Right lung (tissue), 5 donors: ENCODE data around the gene TMEFF2. TPM values are rescaled to one million over a fixed set of nuclear protein-coding genes. Genes with fewer than 3 reads are reported as not detected.

Experiments
- DNase-seq, 2 donors: peaks; one replicate each; pipeline ENCODE4 v3.0.0-alpha.2; 2013
- polyA plus RNA-seq, 5 donors: library from polyadenylated mRNA; unstranded; fragments of 120-200 nt; gene quantifications; one replicate each; pipeline versions ENCODE4 v1.2.1 to v1.2.3, GENCODE V29; 2013; ENCODE audit warnings: inconsistent platforms in 1 of 5, low replicate concordance in 1 of 5; ENCODE audit not compliant: insufficient read length in 5 of 5, insufficient read depth in 1 of 5

The TMEFF2 gene
- polyA plus RNA-seq, 5 donors, result 0.25 to 1.4 (median 0.72) TPM

DNA sequence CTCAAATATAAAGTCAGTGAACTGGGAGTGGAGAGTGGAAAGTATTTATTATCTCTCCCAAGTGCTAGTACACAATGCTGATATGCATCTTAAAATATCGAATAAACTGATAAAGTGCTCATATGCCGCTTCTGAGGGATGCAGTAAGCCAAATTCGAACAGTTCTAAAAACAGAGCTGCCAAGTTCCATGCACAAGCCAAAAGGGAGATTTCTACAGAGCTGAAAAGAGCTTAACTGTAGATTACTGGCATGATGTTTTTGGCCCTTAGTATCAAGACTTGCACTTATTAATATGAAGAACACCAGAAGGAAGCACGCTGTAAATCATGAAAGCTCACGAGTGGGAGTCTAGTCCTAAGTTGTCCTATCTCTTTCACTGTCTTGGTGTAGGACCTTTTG is 7.9 kb downstream of the TMEFF2 start:
- no peak for DNase-seq

DNA sequence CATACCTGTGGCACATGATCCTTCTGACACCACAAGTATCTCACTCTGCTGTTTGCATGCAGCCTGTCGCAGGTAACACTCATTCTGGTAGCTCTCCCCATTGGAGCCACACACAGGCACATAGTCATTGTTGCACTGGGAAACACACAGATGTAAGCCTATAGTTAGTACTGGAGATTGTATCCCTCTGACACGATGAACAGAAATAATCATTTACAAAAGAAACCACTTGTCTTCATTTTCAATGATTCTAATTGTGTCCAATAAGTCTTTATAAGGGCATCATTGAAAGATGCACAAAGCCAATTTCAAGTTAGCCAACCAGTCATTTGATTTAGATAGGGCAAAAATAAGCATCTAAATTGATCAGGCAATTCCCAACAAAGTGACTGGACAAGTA is 10.4 kb downstream of the TMEFF2 start:
- no peak for DNase-seq

GRCh38 chr2:192183296-192183695 is 11.4 kb downstream of the TMEFF2 start:
- no peak for DNase-seq

- no peak for DNase-seq
Observed at GRCh38 chr2:192166946-192167345, 27.8 kb downstream of the TMEFF2 start.

- DNase-seq, result no peak
Observed at GRCh38 chr2:192165842-192166241, 28.9 kb downstream of the TMEFF2 start.

GRCh38 chr2:192162392-192163042 is 32.2 kb downstream of the TMEFF2 start:
- peak; percentile 62 to 70 for DNase-seq

- DNase-seq, result no peak
Observed at GRCh38 chr2:192161656-192162290, 33.0 kb downstream of the TMEFF2 start.

GRCh38 chr2:192159736-192160135 is 35.0 kb downstream of the TMEFF2 start:
- DNase-seq, result no peak

- DNase-seq, result no peak
Observed at GRCh38 chr2:192159208-192159607, 35.5 kb downstream of the TMEFF2 start.

GRCh38 chr2:192157776-192158175 is 37.0 kb downstream of the TMEFF2 start:
- DNase-seq, result no peak

GRCh38 chr2:192155511-192156118 is 39.1 kb downstream of the TMEFF2 start:
- DNase-seq, result no peak

- DNase-seq, result no peak
Observed at GRCh38 chr2:192153561-192153960, 41.2 kb downstream of the TMEFF2 start.

GRCh38 chr2:192151853-192152252 is 42.9 kb downstream of the TMEFF2 start:
- no peak for DNase-seq

DNA sequence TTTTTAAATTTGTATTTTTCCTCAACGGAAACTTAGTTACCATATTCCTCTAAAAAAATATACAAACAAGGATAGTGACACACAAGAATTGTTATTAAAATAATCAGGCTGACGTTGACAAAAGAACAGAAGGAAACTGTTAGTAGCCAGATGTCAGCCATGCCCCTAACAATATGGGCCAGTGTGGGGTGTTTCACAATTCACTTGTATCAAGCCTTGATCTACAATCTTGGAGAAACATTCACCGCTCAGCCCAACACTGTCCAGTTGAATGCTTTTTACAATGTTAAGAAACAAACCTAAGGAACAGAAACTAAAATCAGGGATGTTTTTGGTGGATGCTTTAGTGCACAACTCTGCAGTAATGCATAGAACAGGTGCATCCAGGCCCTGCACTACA is 44.6 kb downstream of the TMEFF2 start:
- DNase-seq, result no peak

GRCh38 chr2:192148620-192149321 is 46.0 kb downstream of the TMEFF2 start:
- DNase-seq, result peak; percentile 83 to 85

DNA sequence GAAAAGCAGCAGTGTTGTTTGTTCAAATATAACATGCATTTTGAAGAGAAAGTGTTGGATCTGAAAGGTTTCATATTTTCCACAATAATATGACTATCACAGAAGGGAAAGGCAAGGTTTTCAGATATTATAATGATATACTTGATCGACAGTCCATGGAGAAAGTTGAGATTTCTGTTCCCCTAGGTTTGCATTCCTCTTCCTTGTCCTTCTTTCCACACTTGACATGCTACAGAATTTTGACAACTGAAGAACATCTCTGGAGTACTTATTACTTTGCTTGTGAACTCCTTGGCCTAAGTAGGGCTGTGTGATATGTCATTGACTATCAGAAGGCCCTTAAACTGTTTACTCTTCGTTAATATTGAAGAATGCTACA is 46.5 kb downstream of the TMEFF2 start:
- DNase-seq, result no peak

DNA sequence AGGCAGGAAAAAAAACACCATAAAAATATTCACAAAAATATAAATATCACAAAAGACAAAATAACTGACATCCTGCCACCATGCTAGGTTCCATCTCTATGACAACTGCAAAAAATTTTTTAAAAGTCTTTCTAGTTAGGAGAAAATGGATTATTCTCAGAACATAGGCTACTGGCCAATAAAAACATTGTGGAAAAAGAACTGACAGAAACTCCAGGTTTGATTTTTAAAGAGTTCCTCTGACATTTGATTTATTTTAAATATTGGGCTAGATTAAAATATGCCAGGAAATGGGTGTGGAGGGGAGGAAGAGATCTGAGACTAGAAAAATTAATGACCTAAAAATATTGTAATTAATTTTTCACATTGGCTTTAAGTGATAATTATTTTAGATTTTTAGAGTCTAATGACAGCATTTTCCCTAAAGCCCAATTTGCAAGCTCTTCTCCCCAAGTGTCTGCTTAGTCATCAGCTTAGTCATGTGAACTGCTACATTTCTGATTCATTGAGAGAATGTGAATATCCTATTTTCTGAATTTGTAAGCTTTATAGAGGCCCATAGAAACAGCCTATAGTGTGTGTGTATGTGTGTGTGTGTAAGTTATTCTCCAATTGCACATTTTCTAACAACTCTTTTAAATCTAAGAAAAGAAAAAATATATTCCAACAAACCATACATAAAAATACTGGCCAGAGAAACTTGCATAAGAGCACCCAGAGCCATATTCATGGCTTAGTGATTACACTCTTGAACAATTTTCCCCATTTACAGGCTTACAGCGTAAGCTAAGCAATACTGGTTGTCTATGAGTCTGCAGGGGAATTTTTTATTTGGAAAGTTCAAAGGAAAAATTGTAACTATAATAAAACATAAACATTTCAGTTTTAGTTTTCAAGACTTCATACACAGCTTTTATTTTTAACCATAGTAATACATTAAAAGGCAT is 48.4 kb downstream of the TMEFF2 start:
- DNase-seq, result no peak

- DNase-seq, result no peak
Observed at GRCh38 chr2:192145496-192145895, 49.2 kb downstream of the TMEFF2 start.

- no peak for DNase-seq
Observed at GRCh38 chr2:192140236-192140839, 54.4 kb downstream of the TMEFF2 start.

DNA sequence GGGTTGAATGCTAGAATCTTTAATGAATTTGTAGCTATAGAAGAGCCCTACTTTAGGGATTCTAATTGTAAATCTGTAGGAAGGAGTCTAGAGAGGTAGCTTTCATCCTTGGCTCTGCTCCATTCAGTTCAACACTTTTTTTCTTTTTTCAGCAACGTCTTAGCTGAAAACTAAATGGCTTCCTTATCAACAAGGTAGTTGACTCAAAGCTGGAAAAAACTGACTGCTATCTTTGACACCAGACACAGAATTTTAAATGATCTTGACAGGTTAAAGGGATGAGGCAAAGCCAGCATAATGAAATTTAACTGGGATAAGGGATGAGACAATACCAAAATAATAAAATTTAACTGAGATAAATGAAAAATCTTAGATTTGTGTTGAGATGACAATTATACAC is 54.9 kb downstream of the TMEFF2 start:
- no peak for DNase-seq

- DNase-seq, result no peak
Observed at GRCh38 chr2:192137451-192137850, 57.3 kb downstream of the TMEFF2 start.
